ENCODE data around the gene ARID5B. TPM values are rescaled to one million over a fixed set of nuclear protein-coding genes. Genes with fewer than 3 reads are reported as not detected.

Gene ARID5B
- total and polyA plus RNA-seq, 2 of the 4 experiments (the other 2 are of a cell fraction): 41.0 to 125 TPM

GRCh38 chr10:61899069-61899531, 2.4 kb upstream of the ARID5B start:
- H2BK20ac ChIP-seq (ENCODE audit: low read depth, low read length): peak overlapping the region; percentile 81
- dilution Hi-C loops (cut with HindIII; ENCODE audit: low sequenced_read_pairs, unreplicated experiment) (no loop called here), in situ Hi-C loops (cut with MboI; ENCODE audit: low sequenced_read_pairs) (no loop called here), intact Hi-C loops (cut with micrococcal nuclease) (no loop called here)
- ChIA-PET POLR2A (ENCODE audit: unreplicated experiment) (interaction anchor here (0.6 kb wide), 2 partner anchors 61 to 1016 kb away, joined by 3 read pairs; no protein-coding TSS in a partner anchor), CTCF (interaction anchor here (0.6 to 1.7 kb wide), 3 partner anchors 8 to 140 kb away, joined by 3 to 4 read pairs (median 3); no protein-coding TSS in a partner anchor)
- H3K9me3 ChIP-seq (ENCODE audit: control insufficient read depth, insufficient read depth, low read length): no peaks in the 10 kb centered on the region
- peak overlapping the region; percentile 87 for H2AK5ac ChIP-seq (ENCODE audit: low read depth, low read length)
- peak overlapping the region; percentile 98 for H2BK5ac ChIP-seq (ENCODE audit: low read depth, low read length, poor library complexity, severe bottlenecking)
- peak; percentile 4; the same call in 1 of the 2 replicates for ATAC-seq (ENCODE audit: low read depth)
- H3K36me3 ChIP-seq (ENCODE audit: control insufficient read depth, insufficient read depth, low read length): no peaks in the 10 kb centered on the region; the same call in 1 of the 2 replicates
- peaks cover 4% of the 10 kb centered on the region; the same call in 1 of the 2 replicates for H3K9me1 ChIP-seq (ENCODE audit: insufficient read depth, low read length)
- no peak overlapping the region; the same call in 1 of the 2 replicates for H3K9ac ChIP-seq (ENCODE audit: low read depth, low read length)
- H3K4me3 ChIP-seq (ENCODE audit: insufficient read depth, low read depth, low read length): no peak overlapping the region
- peaks cover 12% of the 10 kb centered on the region for H3K4me1 ChIP-seq (ENCODE audit: control insufficient read depth, insufficient read depth, low read length)
- no peaks in the 10 kb centered on the region; the same call in 1 of the 2 replicates for H4K20me1 ChIP-seq (ENCODE audit: insufficient read depth, low read length)
- no CpG with 5 or more reads among the region's 7 CpGs for WGBS, 2 experiments (ENCODE audit: extremely low coverage in 2 of 2, insufficient read length in 1 of 2)
- H4K91ac ChIP-seq (ENCODE audit: insufficient read depth, low read depth, low read length): peak overlapping the region; percentile 73; the same call in 1 of the 2 replicates
- H3K14ac ChIP-seq (replicated peaks; ENCODE audit: low read depth, low read length): 0 out of 2 replicates have a peak overlapping the region, but pooled peaks have one; percentile 58
- peak; percentile 85 for DNase-seq
- 0 out of 2 replicates have a peak, but pooled peaks have one; percentile 23 for TF ChIP-seq MAFK (IDR thresholded peaks at IDR 0.05; ENCODE audit: low read depth, low read length)
- no peak for TF ChIP-seq CHD1 (IDR thresholded peaks at IDR 0.05; ENCODE audit: low read depth, low read length)
- TF ChIP-seq POLR2A (IDR thresholded peaks at IDR 0.05; ENCODE audit: low read depth, low read length): no peak
- TF ChIP-seq FOS (IDR thresholded peaks at IDR 0.05; ENCODE audit: low read depth, low read length): peak; percentile 56
- no peak for TF ChIP-seq CTCF (conservative IDR thresholded peaks at IDR 0.05; ENCODE audit: low read depth, low read length)
- TF ChIP-seq NFE2L2 (IDR thresholded peaks at IDR 0.05; ENCODE audit: low read depth, low read length): no peak
- no peak overlapping the region for H2AK9ac ChIP-seq (replicated peaks; ENCODE audit: low read depth, low read length, poor library complexity)
- H2BK15ac ChIP-seq (ENCODE audit: low read depth, low read length): peak overlapping the region; percentile 74; the same call in 1 of the 3 replicates
- H3K4me2 ChIP-seq (ENCODE audit: low read depth, low read length): peak overlapping the region; percentile 99; the same call in 1 of the 2 replicates
- H4K8ac ChIP-seq (ENCODE audit: low read depth in 2 of 2, low read length in 2 of 2): peak overlapping the region in 1 of 2 experiments; percentile 88; a peak in 3 of 4 replicates
- no peak overlapping the region for H2AFZ ChIP-seq (replicated peaks; ENCODE audit: low read length, poor library complexity)
- H2BK120ac ChIP-seq (ENCODE audit: low read depth, low read length): peak overlapping the region; percentile 95
- peak overlapping the region; percentile 85 for H3K23ac ChIP-seq (ENCODE audit: low read depth, low read length)
- H4K5ac ChIP-seq (ENCODE audit: low read depth, low read length): no peak overlapping the region
- H3K27ac ChIP-seq (ENCODE audit: insufficient read depth, low read length): peak overlapping the region; percentile 1; the same call in 1 of the 2 replicates
- BruUV-seq (replicated peaks): no TSS peak
- H3K79me1 ChIP-seq (ENCODE audit: low read depth in 1 of 2, low read length in 2 of 2): peaks cover 4 to 17% of the 10 kb centered on the region in 2 experiments; a peak in 3 of 4 replicates
- no peaks in the 10 kb centered on the region for H3K27me3 ChIP-seq (ENCODE audit: control insufficient read depth, insufficient read depth, low read length)
- peak overlapping the region; percentile 50; the same call in 1 of the 2 replicates for H3K56ac ChIP-seq (ENCODE audit: extremely low read depth, insufficient read depth, low read length)
- peak overlapping the region; percentile 67; the same call in 1 of the 2 replicates for H3K4ac ChIP-seq (ENCODE audit: low read depth, low read length)
- H3K18ac ChIP-seq (ENCODE audit: low read depth, low read length): peak overlapping the region; percentile 42; the same call in 1 of the 2 replicates
